RWPE2 (cell line): ENCODE results near the gene UBN2.

Source experiments
- ATAC-seq: fragments of 200-7000 bp; cut with Tn5 transposase; 3 replicates; pipeline ENCODE4 v1.9.1; 2021; ENCODE audit warnings: low read depth
- DNase-seq: peaks from one replicate; pipeline ENCODE4 v3.0.0-alpha.2; 2020; ENCODE audit warnings: low spot score
- H3K27ac ChIP-seq: fragments of 450-650 bp; 2 replicates; pipeline ENCODE4 v1.5.1; 2017; ENCODE audit warnings: mild to moderate bottlenecking; ENCODE audit not compliant: poor library complexity, severe bottlenecking
- H3K27me3 ChIP-seq: fragments of 250-450 bp; sonication (Bioruptor Pico); 2 replicates; pipeline ENCODE4 v1.5.1; 2021; ENCODE audit warnings: mild to moderate bottlenecking, moderate library complexity; ENCODE audit not compliant: insufficient read depth, poor library complexity, severe bottlenecking
- H3K36me3 ChIP-seq: fragments of 250-450 bp; sonication (Bioruptor Pico); 2 replicates; pipeline ENCODE4 v1.5.1; 2020; ENCODE audit warnings: low read depth, mild to moderate bottlenecking, moderate library complexity
- H3K4me1 ChIP-seq: fragments of 250-450 bp; sonication (Bioruptor Pico); 2 replicates; pipeline ENCODE4 v1.5.1; 2021; ENCODE audit warnings: mild to moderate bottlenecking, moderate library complexity; ENCODE audit not compliant: insufficient read depth, poor library complexity, severe bottlenecking
- H3K4me3 ChIP-seq: fragments of 250-450 bp; sonication (Bioruptor Pico); 2 replicates; pipeline ENCODE4 v1.5.1; 2021; ENCODE audit warnings: mild to moderate bottlenecking, moderate library complexity; ENCODE audit not compliant: severe bottlenecking
- H3K9me3 ChIP-seq: fragments of 250-450 bp; sonication (Bioruptor Pico); 2 replicates; pipeline ENCODE4 v1.5.1; 2021; ENCODE audit warnings: mild to moderate bottlenecking, moderate library complexity; ENCODE audit not compliant: severe bottlenecking
- TF ChIP-seq, protein P1 (sequence below): fragments of 450-650 bp; IDR thresholded peaks from one replicate; pipeline ENCODE4 v1.5.1; 2017; ENCODE audit warnings: mild to moderate bottlenecking, moderate library complexity; ENCODE audit not compliant: poor library complexity, severe bottlenecking

UBN2 gene

DNA sequence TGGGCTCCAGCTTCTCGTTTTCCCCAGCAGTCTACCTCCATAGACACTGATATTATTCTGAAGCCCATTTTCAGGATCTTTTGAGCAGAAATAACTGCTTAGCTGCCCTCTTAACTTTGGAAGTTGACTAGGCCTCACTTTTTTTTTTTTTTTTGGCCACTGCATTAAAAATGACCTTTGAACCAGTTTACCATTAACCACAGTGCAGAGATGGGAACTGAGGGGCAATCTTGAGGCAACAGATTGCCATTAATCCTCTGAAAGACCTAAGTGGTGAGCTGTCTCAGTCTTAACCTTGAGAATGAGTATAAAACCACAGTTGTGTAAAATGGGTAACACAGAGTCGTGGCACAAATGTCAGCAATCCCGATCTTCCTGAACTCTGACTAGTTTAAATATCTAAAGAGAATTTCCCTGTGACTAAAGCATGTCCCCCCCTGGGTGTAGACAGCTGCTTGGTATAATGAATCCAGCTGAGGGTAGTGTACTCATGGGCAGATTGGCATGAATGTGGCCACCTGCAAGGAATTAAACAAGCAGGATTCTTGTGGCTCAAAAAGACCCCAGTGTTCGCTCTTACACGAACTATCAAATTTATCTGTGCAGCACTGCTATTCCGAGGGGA, 64.0 kb downstream of the UBN2 start:
- H3K27me3 ChIP-seq, result no peaks in the 10 kb centered on the region
- ATAC-seq (no peak), DNase-seq (no peak)
- no peaks in the 10 kb centered on the region for H3K9me3 ChIP-seq
- H3K4me3 ChIP-seq, result no peak overlapping the region
- H3K4me1 ChIP-seq, result no peaks in the 10 kb centered on the region
- TF ChIP-seq, protein P1, sequence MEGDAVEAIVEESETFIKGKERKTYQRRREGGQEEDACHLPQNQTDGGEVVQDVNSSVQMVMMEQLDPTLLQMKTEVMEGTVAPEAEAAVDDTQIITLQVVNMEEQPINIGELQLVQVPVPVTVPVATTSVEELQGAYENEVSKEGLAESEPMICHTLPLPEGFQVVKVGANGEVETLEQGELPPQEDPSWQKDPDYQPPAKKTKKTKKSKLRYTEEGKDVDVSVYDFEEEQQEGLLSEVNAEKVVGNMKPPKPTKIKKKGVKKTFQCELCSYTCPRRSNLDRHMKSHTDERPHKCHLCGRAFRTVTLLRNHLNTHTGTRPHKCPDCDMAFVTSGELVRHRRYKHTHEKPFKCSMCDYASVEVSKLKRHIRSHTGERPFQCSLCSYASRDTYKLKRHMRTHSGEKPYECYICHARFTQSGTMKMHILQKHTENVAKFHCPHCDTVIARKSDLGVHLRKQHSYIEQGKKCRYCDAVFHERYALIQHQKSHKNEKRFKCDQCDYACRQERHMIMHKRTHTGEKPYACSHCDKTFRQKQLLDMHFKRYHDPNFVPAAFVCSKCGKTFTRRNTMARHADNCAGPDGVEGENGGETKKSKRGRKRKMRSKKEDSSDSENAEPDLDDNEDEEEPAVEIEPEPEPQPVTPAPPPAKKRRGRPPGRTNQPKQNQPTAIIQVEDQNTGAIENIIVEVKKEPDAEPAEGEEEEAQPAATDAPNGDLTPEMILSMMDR, result no peak
- H3K27ac ChIP-seq, result no peak overlapping the region
- H3K36me3 ChIP-seq, result peaks cover 19% of the 10 kb centered on the region; the same call in 1 of the 2 replicates

DNA sequence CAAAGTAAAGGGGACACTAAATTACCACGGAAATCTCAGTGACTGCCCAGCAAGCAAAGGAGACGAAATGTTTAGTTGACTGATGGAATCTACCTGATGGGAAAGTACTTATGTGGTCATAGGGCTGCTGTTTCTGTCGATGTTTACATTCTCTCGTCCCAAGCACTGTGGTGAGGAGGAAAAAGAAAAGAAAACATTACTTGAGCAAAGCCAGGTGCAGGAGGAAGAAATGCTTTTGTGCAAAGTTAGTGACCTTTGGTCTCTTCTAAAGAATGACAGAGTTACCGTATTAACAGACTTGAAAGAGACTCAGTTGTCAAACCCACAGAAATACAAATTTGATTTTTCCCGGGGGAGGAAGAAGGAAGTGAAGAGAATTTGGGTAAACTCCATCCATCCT, 66.8 kb downstream of the UBN2 start:
- Histone ChIP-seq H3K4me1 (no peaks in the 10 kb centered on the region), H3K4me3 (no peak overlapping the region), H3K9me3 (no peaks in the 10 kb centered on the region), H3K27ac (no peak overlapping the region), H3K36me3 (peaks cover 23% of the 10 kb centered on the region), H3K27me3 (no peaks in the 10 kb centered on the region)
- DNase-seq (no peak), ATAC-seq (no peak)
- TF ChIP-seq, protein P1, result no peak

DNA sequence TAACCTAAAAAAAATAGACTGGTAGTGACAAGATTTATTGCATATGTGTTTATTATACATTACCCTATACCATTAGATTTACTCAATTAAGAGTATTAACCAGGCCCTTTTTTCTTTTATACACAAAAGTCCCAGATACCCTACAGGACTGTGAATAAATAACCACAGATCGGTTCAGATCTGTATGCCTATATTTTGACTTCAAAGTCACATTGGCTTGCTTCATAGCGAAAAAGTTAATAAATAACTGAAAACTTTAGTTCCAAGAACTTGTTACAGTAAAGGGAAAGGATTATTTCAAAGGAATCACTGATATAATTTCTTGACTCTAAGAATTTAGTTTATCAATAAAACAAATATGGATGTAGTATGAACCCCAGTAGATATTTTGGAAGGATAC, 68.3 kb downstream of the UBN2 start:
- Histone ChIP-seq H3K4me1 (no peaks in the 10 kb centered on the region), H3K27ac (no peak overlapping the region), H3K27me3 (no peaks in the 10 kb centered on the region), H3K36me3 (peaks cover 24% of the 10 kb centered on the region), H3K4me3 (no peak overlapping the region), H3K9me3 (no peaks in the 10 kb centered on the region)
- ATAC-seq (no peak), DNase-seq (no peak)
- TF ChIP-seq, protein P1, result no peak

DNA sequence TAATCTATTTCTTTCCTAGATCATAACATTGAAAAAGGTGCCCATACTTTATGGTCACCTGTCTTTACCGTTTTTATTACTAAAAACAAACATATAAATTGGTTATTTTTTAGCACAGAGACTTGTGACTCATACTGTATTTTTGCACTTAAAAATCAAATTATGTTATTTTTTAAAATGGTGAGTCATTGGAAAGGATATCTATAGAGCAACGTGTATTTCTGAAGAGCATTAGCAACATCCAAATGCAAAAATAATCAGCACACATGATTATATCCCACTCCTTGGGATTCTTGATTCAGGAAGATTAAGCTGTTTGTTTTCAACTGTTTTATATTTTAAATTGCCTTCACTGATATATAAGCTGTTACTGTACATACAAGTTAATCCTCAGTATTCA, 69.4 kb downstream of the UBN2 start:
- Histone ChIP-seq H3K4me3 (no peak overlapping the region), H3K27ac (no peak overlapping the region)

DNA sequence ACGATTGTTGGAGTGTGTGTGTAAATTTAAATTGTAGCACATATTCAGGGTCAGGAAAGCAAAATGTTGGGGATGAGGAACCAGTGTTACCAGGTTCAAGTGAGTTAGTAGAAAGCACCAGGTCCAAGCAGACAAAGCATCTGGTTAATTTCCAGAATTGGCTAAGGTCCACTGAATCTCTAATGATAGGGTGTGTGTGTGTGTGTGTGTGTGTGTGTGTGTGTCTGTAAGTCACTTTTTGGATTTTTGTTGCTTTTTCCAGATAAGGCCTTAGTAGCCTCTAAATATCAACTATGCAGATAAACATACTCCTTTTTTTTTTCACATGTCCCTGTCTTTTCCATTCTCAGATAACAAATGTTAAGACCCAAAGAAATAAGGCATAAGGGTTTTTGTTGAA, 73.5 kb downstream of the UBN2 start:
- ATAC-seq (no peak), DNase-seq (no peak)
- H3K4me1 ChIP-seq, result peaks cover 7% of the 10 kb centered on the region
- TF ChIP-seq, protein P1, result no peak
- no peak overlapping the region for H3K4me3 ChIP-seq
- peaks cover 19% of the 10 kb centered on the region for H3K36me3 ChIP-seq
- no peaks in the 10 kb centered on the region for H3K9me3 ChIP-seq
- no peak overlapping the region for H3K27ac ChIP-seq
- no peaks in the 10 kb centered on the region for H3K27me3 ChIP-seq

More for the DNA sequence above, 69.4 kb downstream of the UBN2 start:
- TF ChIP-seq, protein P1, result no peak
- no peak for DNase-seq
- no peaks in the 10 kb centered on the region for H3K27me3 ChIP-seq
- H3K9me3 ChIP-seq, result no peaks in the 10 kb centered on the region
- ATAC-seq, result no peak
- H3K36me3 ChIP-seq, result peaks cover 24% of the 10 kb centered on the region
- H3K4me1 ChIP-seq, result no peaks in the 10 kb centered on the region
